HCT116 (cell line): ENCODE results near the gene MYLK. TPM values are rescaled to one million over a fixed set of nuclear protein-coding genes. Genes with fewer than 3 reads are reported as not detected.

ENCODE experiments used
- ATAC-seq: fragments of 200-7000 bp; cut with Tn5 transposase; 2 replicates; pipeline ENCODE4 v1.9.1; 2020; ENCODE audit warnings: mild to moderate bottlenecking, moderate library complexity
- BruUV-seq: library from RNA; stranded (reverse); fragments of 400-500 nt; replicated peaks from 2 replicates; lab custom pipeline; 2021; lab: Mats Ljungman, UMichigan
- CTCF ChIA-PET: fragments of 300-600 bp; sonication (Branson Sonifier 250); formaldehyde crosslinking; loops from one replicate; lab custom pipeline; 2021; ENCODE audit warnings: antibody characterized with exemption; lab: Charles Lee
- POLR2A ChIA-PET: fragments of 300-600, 350-600 bp; sonication (Branson Sonifier 250); formaldehyde crosslinking; loops from one replicate; lab custom pipeline; 2021; ENCODE audit warnings: antibody characterized with exemption; lab: Charles Lee
- RAD21 ChIA-PET, 2 experiments: fragments of 300-600 bp; sonication (Branson Sonifier 250); formaldehyde crosslinking; loops; one replicate each; lab custom pipeline; 2023; ENCODE audit warnings: low total read pairs in 2 of 2; ENCODE audit not compliant: uncharacterized antibody in 2 of 2, unreplicated experiment in 2 of 2, low non-redundant PET in 1 of 2; lab: Charles Lee
- DNase-seq: peaks from one replicate; pipeline ENCODE4 v3.0.0-alpha.2; 2010; ENCODE audit warnings: low read depth, low spot score
- H2AFZ ChIP-seq: fragments of 200-600 bp; shearing (Covaris generic), sonication (generic); 2 replicates; pipeline ENCODE4 v1.6.1; 2017; ENCODE audit warnings: low read depth, mixed run types, mixed read lengths, antibody characterized with exemption, low read length; ENCODE audit not compliant: poor library complexity, severe bottlenecking
- H3K27ac ChIP-seq: 2 replicates; pipeline ENCODE4 v1.5.1; 2012; ENCODE audit warnings: low read depth, low read length
- H3K27me3 ChIP-seq: fragments of 200-600 bp; sonication (generic); 2 replicates; pipeline ENCODE4 v1.6.1; 2016; ENCODE audit warnings: mixed run types, low read length, mixed read lengths; ENCODE audit not compliant: insufficient read depth
- H3K36me3 ChIP-seq, 2 experiments: fragments of 200-500 bp in 1 of 2; fragments of 200-600 bp in 1 of 2; sonication (Bioruptor generic) in 1 of 2; sonication (generic) in 1 of 2; 2 replicates each; pipeline versions ENCODE4 v1.5.1 to v1.6.1; 2014 to 2016; ENCODE audit warnings: low read length in 2 of 2, inconsistent platforms in 1 of 2, mixed read lengths in 1 of 2, mixed run types in 1 of 2; ENCODE audit not compliant: insufficient read depth in 2 of 2, control insufficient read depth in 1 of 2
- H3K4me1 ChIP-seq, 2 experiments: fragments of 200-600 bp in 1 of 2; sonication (generic) in 1 of 2; 2 replicates each; pipeline versions ENCODE4 v1.5.1 to v1.6.1; 2012 to 2017; ENCODE audit warnings: low read length in 2 of 2, inconsistent platforms in 1 of 2, mild to moderate bottlenecking in 1 of 2, mixed read lengths in 1 of 2, mixed run types in 1 of 2, moderate library complexity in 1 of 2; ENCODE audit not compliant: insufficient read depth in 2 of 2, control insufficient read depth in 1 of 2
- H3K4me2 ChIP-seq: fragments of 200-600 bp; sonication (generic); 2 replicates; pipeline ENCODE4 v1.6.1; 2017; ENCODE audit warnings: mixed run types, low read length, mixed read lengths
- H3K4me3 ChIP-seq, 2 experiments: fragments of 200-600 bp in 1 of 2; sonication (generic) in 1 of 2; replicated peaks in 1 of 2; 2 replicates each; pipeline ENCODE4 v1.5.1; 2011 to 2016; ENCODE audit warnings: low read length in 2 of 2, control low read depth in 1 of 2, low read depth in 1 of 2, mild to moderate bottlenecking in 1 of 2, mixed read lengths in 1 of 2, mixed run types in 1 of 2
- H3K79me2 ChIP-seq: fragments of 200-600 bp; sonication (generic); 2 replicates; pipeline ENCODE4 v1.6.1; 2017; ENCODE audit warnings: mild to moderate bottlenecking, mixed run types, low read length, moderate library complexity, mixed read lengths; ENCODE audit not compliant: insufficient read depth
- H3K9ac ChIP-seq: fragments of 200-600 bp; sonication (generic); 2 replicates; pipeline ENCODE4 v1.6.1; 2016; ENCODE audit warnings: low read length, mixed read lengths
- H3K9me2 ChIP-seq: fragments of 200-600 bp; sonication (generic), shearing (Covaris generic); 2 replicates; pipeline ENCODE4 v1.6.1; 2017; ENCODE audit warnings: mixed run types, mild to moderate bottlenecking, moderate library complexity; ENCODE audit not compliant: insufficient read depth
- H3K9me3 ChIP-seq, 2 experiments: fragments of 200-500 bp in 1 of 2; fragments of 200-600 bp in 1 of 2; sonication (Bioruptor generic) in 1 of 2; sonication (generic) in 1 of 2; 2 replicates each; pipeline ENCODE4 v1.6.1; 2014 to 2017; ENCODE audit warnings: low read length in 2 of 2, mixed read lengths in 2 of 2, inconsistent platforms in 1 of 2, low read depth in 1 of 2, mild to moderate bottlenecking in 1 of 2, mixed run types in 1 of 2, moderate library complexity in 1 of 2; ENCODE audit not compliant: control insufficient read depth in 1 of 2, insufficient read depth in 1 of 2
- H4K20me1 ChIP-seq: fragments of 200-600 bp; sonication (generic), shearing (Covaris generic); 2 replicates; pipeline ENCODE4 v1.6.1; 2017; ENCODE audit warnings: mixed run types, mild to moderate bottlenecking, moderate library complexity; ENCODE audit not compliant: insufficient read depth
- RAD21 ChIP-seq: IDR thresholded peaks from 2 replicates; pipeline ENCODE4 v1.6.1; 2012; ENCODE audit warnings: low read depth, mild to moderate bottlenecking
- REST ChIP-seq: IDR thresholded peaks from 2 replicates; pipeline ENCODE4 v1.6.1; 2012; ENCODE audit warnings: low read depth
- SP1 ChIP-seq: IDR thresholded peaks from 2 replicates; pipeline ENCODE4 v1.6.1; 2012; ENCODE audit warnings: low read depth
- TCF7L2 ChIP-seq: IDR thresholded peaks from 2 replicates; pipeline ENCODE4 v1.7.0; 2011; ENCODE audit warnings: borderline replicate concordance, inconsistent platforms; ENCODE audit not compliant: insufficient read depth, insufficient read length; ENCODE audit errors: extremely low read depth
- YY1 ChIP-seq: IDR thresholded peaks from 2 replicates; pipeline ENCODE4 v1.6.1; 2011; ENCODE audit warnings: low read length, low read depth, moderate library complexity, mild to moderate bottlenecking; ENCODE audit not compliant: insufficient replicate concordance; ENCODE audit errors: extremely low read depth
- intact Hi-C: fragments of 100-400 bp; cut with micrococcal nuclease; formaldehyde crosslinking; loops from 2 replicates; pipeline ENCODE4 v1.10.0; 2022
- total RNA-seq: library from RNA; stranded (reverse); gene quantifications from one replicate; pipeline ENCODE4 v1.2.1, GENCODE V29; 2021; ENCODE audit not compliant: unreplicated experiment
- TF ChIP-seq, protein P1 (sequence below), 3 experiments: fragments of 200-600 bp in 1 of 3; sonication (generic) in 1 of 3; IDR thresholded peaks in 2 of 3; conservative IDR thresholded peaks in 1 of 3; 2 replicates each; pipeline ENCODE4 v1.5.1; 2012 to 2017; ENCODE audit warnings: low read depth in 2 of 3, low read length in 2 of 3, antibody characterized with exemption in 1 of 3, borderline replicate concordance in 1 of 3, control low read depth in 1 of 3, mild to moderate bottlenecking in 1 of 3, mixed read lengths in 1 of 3, mixed run types in 1 of 3, moderate library complexity in 1 of 3; ENCODE audit not compliant: insufficient read depth in 1 of 3

The MYLK gene
- total RNA-seq, 1 experiment from 2014 or later: 3.8 TPM

DNA sequence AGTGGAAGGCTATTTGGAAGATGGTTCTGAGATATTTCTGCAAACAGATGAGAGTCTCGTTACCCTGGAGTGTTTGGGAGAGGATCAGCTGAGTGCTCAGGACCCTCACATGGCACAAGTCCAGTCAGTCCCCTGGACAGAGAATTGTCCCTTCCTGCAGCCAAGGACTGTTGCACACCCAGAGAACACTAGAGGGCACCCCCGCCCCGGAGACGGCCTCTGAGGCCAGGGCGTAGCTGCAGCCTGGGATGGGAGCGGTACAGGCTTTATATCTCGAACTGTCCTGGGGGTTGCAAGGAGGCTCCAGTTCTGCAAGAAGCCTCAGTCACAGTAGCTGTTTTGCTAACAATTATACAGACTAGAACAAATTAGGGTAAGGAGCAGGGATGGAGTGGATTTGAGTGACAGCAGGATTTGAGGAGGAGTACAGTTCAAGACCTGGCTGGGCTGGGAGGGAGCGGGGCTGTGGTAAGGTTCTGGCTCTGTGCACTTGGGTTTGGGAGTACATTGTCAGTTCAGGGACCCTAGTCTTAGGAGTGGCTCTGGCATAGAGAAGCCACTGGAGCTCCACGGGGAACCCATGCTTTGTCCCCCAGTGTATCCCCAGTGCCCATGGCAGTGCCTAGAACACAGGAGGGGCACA is 231.7 kb downstream of the MYLK start:
- no peak overlapping the region for H3K4me3 ChIP-seq
- H4K20me1 ChIP-seq: no peaks in the 10 kb centered on the region
- TF ChIP-seq REST (peak; percentile 35), TCF7L2 (no peak), RAD21 (peak; percentile 96), SP1 (no peak), YY1 (peak; percentile 42)
- TF ChIP-seq, protein P1, sequence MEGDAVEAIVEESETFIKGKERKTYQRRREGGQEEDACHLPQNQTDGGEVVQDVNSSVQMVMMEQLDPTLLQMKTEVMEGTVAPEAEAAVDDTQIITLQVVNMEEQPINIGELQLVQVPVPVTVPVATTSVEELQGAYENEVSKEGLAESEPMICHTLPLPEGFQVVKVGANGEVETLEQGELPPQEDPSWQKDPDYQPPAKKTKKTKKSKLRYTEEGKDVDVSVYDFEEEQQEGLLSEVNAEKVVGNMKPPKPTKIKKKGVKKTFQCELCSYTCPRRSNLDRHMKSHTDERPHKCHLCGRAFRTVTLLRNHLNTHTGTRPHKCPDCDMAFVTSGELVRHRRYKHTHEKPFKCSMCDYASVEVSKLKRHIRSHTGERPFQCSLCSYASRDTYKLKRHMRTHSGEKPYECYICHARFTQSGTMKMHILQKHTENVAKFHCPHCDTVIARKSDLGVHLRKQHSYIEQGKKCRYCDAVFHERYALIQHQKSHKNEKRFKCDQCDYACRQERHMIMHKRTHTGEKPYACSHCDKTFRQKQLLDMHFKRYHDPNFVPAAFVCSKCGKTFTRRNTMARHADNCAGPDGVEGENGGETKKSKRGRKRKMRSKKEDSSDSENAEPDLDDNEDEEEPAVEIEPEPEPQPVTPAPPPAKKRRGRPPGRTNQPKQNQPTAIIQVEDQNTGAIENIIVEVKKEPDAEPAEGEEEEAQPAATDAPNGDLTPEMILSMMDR (IDR thresholded peaks at IDR 0.05 in 2 of 3, conservative IDR thresholded peaks at IDR 0.05 in 1 of 3; ENCODE audit: borderline replicate concordance in 1 of 3, insufficient read depth in 1 of 3, low read depth in 2 of 3, low read length in 2 of 3): peak; percentile 91 to 93 (median 92)
- ATAC-seq (peak; percentile 100), DNase-seq (peak; percentile 18)
- H3K9me3 ChIP-seq: no peaks in the 10 kb centered on the region; a peak in 1 of 4 replicates
- H3K4me1 ChIP-seq: no peaks in the 10 kb centered on the region
- no peaks in the 10 kb centered on the region for H3K9me2 ChIP-seq
- BruUV-seq: no TSS peak
- CTCF ChIA-PET: interaction anchor here (0.7 to 5.3 kb wide), 18 partner anchors 8 to 427 kb away, joined by 3 to 81 read pairs (median 4); partner anchors contain the start of gene KALRN
- no peaks in the 10 kb centered on the region for H3K36me3 ChIP-seq
- POLR2A ChIA-PET: interaction anchor here (1.6 kb wide), 1 partner anchor 71 kb away, joined by 6 read pairs; no protein-coding TSS in a partner anchor
- no peak overlapping the region for H3K9ac ChIP-seq
- RAD21 ChIA-PET: interaction anchor here (0.7 to 2.4 kb wide), 6 partner anchors 10 to 71 kb away, joined by 3 to 13 read pairs (median 6); no protein-coding TSS in a partner anchor
- H3K4me2 ChIP-seq: no peak overlapping the region
- H3K79me2 ChIP-seq: no peaks in the 10 kb centered on the region
- no peak overlapping the region for H2AFZ ChIP-seq
- intact Hi-C loops: loop anchor here (1.0 to 5.0 kb wide), 5 partner anchors 50 to 427 kb away; no protein-coding TSS in a partner anchor
- H3K27ac ChIP-seq: no peak overlapping the region
- no peaks in the 10 kb centered on the region for H3K27me3 ChIP-seq
